ENCODE data around the gene DLG2.

The DLG2 gene

GRCh38 chr11:83600661-83601060 lies 2026.5 kb downstream of the DLG2 start:
- no peak for TF ChIP-seq CTCF (IDR thresholded peaks at IDR 0.05)

GRCh38 chr11:83599066-83599465 lies 2028.1 kb downstream of the DLG2 start:
- no peak for TF ChIP-seq CTCF (IDR thresholded peaks at IDR 0.05)

GRCh38 chr11:83583757-83584366 lies 2043.3 kb downstream of the DLG2 start:
- TF ChIP-seq CTCF (IDR thresholded peaks at IDR 0.05), result no peak

GRCh38 chr11:83574519-83574918 lies 2052.6 kb downstream of the DLG2 start:
- no peak for TF ChIP-seq CTCF (IDR thresholded peaks at IDR 0.05)

- TF ChIP-seq CTCF (IDR thresholded peaks at IDR 0.05), result no peak
These were observed 2054.3 kb downstream of the DLG2 start for GRCh38 chr11:83572581-83573496.

GRCh38 chr11:83571302-83571701 lies 2055.8 kb downstream of the DLG2 start:
- no peak for TF ChIP-seq CTCF (IDR thresholded peaks at IDR 0.05)

GRCh38 chr11:83569134-83569805 lies 2057.9 kb downstream of the DLG2 start:
- no peak for TF ChIP-seq CTCF (IDR thresholded peaks at IDR 0.05)

Measured in LNCAP (cell line).